ENCODE measurements around the gene PCCA.

Gene PCCA

GRCh38 chr13:100513171-100513570 lies 424.3 kb downstream of the PCCA start:
- no peak overlapping the region for H3K4me3 ChIP-seq (replicated peaks; ENCODE audit: low read depth, low read length)
- no peak for DNase-seq (ENCODE audit: low read depth)
- TF ChIP-seq CTCF (IDR thresholded peaks at IDR 0.05; ENCODE audit: low read length, missing control alignments), result no peak

- DNase-seq (ENCODE audit: low read depth), result no peak
- no peak for TF ChIP-seq CTCF (IDR thresholded peaks at IDR 0.05; ENCODE audit: low read length, missing control alignments)
- no peak overlapping the region for H3K4me3 ChIP-seq (replicated peaks; ENCODE audit: low read depth, low read length)
Measured at GRCh38 chr13:100513987-100514670, 425.2 kb downstream of the PCCA start.

GRCh38 chr13:100514788-100515409 lies 426.0 kb downstream of the PCCA start:
- no peak overlapping the region for H3K4me3 ChIP-seq (replicated peaks; ENCODE audit: low read depth, low read length)
- peak; percentile 99 for TF ChIP-seq CTCF (IDR thresholded peaks at IDR 0.05; ENCODE audit: low read length, missing control alignments)
- DNase-seq (ENCODE audit: low read depth), result peak; percentile 83

GRCh38 chr13:100515410-100515800 lies 426.5 kb downstream of the PCCA start:
- DNase-seq (ENCODE audit: low read depth), result no peak
- no peak overlapping the region for H3K4me3 ChIP-seq (replicated peaks; ENCODE audit: low read depth, low read length)
- TF ChIP-seq CTCF (IDR thresholded peaks at IDR 0.05; ENCODE audit: low read length, missing control alignments), result no peak

- no peak for TF ChIP-seq CTCF (IDR thresholded peaks at IDR 0.05; ENCODE audit: low read length, missing control alignments)
- H3K4me3 ChIP-seq (replicated peaks; ENCODE audit: low read depth, low read length), result no peak overlapping the region
Measured at GRCh38 chr13:100517135-100517534, 428.2 kb downstream of the PCCA start.

GRCh38 chr13:100517728-100518127 lies 428.8 kb downstream of the PCCA start:
- no peak for DNase-seq (ENCODE audit: low read depth)
- H3K4me3 ChIP-seq (replicated peaks; ENCODE audit: low read depth, low read length), result no peak overlapping the region
- TF ChIP-seq CTCF (IDR thresholded peaks at IDR 0.05; ENCODE audit: low read length, missing control alignments), result no peak

More at GRCh38 chr13:100517135-100517534, 428.2 kb downstream of the PCCA start:
- no peak for DNase-seq (ENCODE audit: low read depth)

Measured in fibroblast of pulmonary artery (primary cell).